Astrocyte of the spinal cord (primary cell): ENCODE measurements around the gene OR5AN1.

Experiments used
- DNase-seq: peaks from one replicate; pipeline ENCODE4 v3.0.0; 2011; ENCODE audit warnings: low read depth, low spot score
- H3K4me3 ChIP-seq: 2 replicates; pipeline ENCODE4 v1.5.1; 2011; ENCODE audit warnings: low read depth, mild to moderate bottlenecking, low read length, moderate library complexity
- in situ Hi-C: cut with HindIII; loops from 2 replicates; pipeline ENCODE4 v1.10.0; 2017; ENCODE audit warnings: low sequenced_read_pairs
- TF ChIP-seq, protein P1 (sequence below): IDR thresholded peaks from 2 replicates; pipeline ENCODE4 v1.5.1; 2012; ENCODE audit warnings: low read depth, mild to moderate bottlenecking, low read length, inconsistent platforms

Gene OR5AN1

GRCh38 chr11:59400461-59401261, 42.0 kb downstream of the OR5AN1 start:
- TF ChIP-seq, protein P1, sequence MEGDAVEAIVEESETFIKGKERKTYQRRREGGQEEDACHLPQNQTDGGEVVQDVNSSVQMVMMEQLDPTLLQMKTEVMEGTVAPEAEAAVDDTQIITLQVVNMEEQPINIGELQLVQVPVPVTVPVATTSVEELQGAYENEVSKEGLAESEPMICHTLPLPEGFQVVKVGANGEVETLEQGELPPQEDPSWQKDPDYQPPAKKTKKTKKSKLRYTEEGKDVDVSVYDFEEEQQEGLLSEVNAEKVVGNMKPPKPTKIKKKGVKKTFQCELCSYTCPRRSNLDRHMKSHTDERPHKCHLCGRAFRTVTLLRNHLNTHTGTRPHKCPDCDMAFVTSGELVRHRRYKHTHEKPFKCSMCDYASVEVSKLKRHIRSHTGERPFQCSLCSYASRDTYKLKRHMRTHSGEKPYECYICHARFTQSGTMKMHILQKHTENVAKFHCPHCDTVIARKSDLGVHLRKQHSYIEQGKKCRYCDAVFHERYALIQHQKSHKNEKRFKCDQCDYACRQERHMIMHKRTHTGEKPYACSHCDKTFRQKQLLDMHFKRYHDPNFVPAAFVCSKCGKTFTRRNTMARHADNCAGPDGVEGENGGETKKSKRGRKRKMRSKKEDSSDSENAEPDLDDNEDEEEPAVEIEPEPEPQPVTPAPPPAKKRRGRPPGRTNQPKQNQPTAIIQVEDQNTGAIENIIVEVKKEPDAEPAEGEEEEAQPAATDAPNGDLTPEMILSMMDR = no peak
- in situ Hi-C loops = no loop called here

DNA sequence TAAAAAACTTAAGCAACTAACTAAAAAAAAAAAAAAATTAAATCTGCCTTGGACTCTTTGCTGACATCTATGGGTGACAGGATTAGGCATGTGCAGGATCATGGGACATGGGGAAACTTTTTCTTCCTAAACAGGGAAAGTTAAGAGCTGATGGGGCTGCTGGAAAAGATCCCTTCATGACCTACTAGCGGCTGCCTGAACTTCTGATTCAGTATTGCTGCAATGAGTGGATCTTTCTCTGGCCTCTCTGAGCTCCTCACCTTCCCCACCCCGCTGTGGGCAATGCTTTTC, 42.5 kb downstream of the OR5AN1 start:
- H3K4me3 ChIP-seq = no peak overlapping the region
- in situ Hi-C loops = no loop called here
- TF ChIP-seq, protein P1 = no peak
- DNase-seq = no peak

More at GRCh38 chr11:59400461-59401261, 42.0 kb downstream of the OR5AN1 start:
- no peak overlapping the region for H3K4me3 ChIP-seq
- DNase-seq = no peak

DNA sequence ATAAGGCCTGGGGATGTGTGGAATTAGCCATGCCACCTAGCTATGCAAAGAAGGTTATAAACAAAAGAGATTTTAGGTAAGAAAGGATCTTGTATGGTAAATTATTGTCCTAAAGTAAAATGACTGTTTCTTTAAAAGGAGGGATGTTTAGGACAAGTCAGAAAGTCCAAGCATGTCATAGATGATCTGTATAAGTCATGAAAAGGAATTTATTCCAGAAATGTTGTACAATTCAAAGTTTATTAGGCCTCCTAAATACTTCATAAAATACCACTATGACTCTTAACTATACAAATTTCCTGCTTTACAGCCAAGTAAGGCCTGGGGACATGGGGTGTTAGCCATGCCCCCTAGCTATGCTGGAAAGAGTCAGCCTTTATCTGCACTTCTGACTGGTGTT, 44.9 kb downstream of the OR5AN1 start:
- TF ChIP-seq, protein P1 = no peak
- DNase-seq = no peak
- in situ Hi-C loops = no loop called here
- H3K4me3 ChIP-seq = no peak overlapping the region

GRCh38 chr11:59413646-59414045, 55.0 kb downstream of the OR5AN1 start:
- H3K4me3 ChIP-seq = no peak overlapping the region
- TF ChIP-seq, protein P1 = no peak
- DNase-seq = no peak
- in situ Hi-C loops = no loop called here

DNA sequence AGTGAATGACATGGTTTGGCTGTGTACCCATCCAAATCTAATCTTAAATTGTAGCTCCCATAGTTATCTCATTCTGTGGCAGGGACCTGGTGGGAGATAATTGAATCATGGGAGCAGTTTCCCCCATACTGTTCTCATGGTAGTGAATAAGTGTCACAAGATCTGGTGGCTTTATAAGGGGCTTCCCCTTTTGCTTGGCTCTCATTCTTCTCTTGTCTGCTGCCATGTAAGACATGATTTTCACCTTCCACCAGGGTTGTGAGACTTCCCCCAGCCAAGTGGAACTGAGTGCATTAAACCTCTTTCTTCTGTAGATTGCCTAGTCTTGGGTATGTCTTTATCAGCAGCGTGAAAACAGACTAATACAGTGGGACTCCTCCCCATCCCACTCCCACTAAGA, 56.4 kb downstream of the OR5AN1 start:
- no peak overlapping the region for H3K4me3 ChIP-seq
- no peak for DNase-seq
- in situ Hi-C loops = no loop called here
- TF ChIP-seq, protein P1 = no peak

GRCh38 chr11:59416613-59417012, 57.9 kb downstream of the OR5AN1 start:
- no peak for DNase-seq
- in situ Hi-C loops = no loop called here
- TF ChIP-seq, protein P1 = no peak
- H3K4me3 ChIP-seq = no peak overlapping the region
